AG04449 (cell line): Measurements from ENCODE around the gene SORCS1.

ENCODE experiments used
- CTCF ChIA-PET: fragments of 350-600 bp; formaldehyde crosslinking; extraction: SDS; loops from one replicate; lab custom pipeline; 2021; ENCODE audit warnings: antibody characterized with exemption; lab: Yijun Ruan, JAX
- POLR2A ChIA-PET: fragments of 400-600, 350-600 bp; formaldehyde crosslinking; extraction: SDS; loops from one replicate; lab custom pipeline; 2020; ENCODE audit warnings: antibody characterized with exemption, inconsistent platforms; lab: Yijun Ruan, JAX
- DNase-seq: peaks from one replicate; pipeline ENCODE4 v3.0.0-alpha.2; 2010; ENCODE audit warnings: low read depth, low spot score
- H3K4me3 ChIP-seq: 2 replicates; pipeline ENCODE4 v1.5.1; 2011; ENCODE audit warnings: low read depth, mild to moderate bottlenecking, control low read depth, low read length
- CTCF ChIP-seq: IDR thresholded peaks from one replicate; pipeline ENCODE4 v1.5.1; 2011; ENCODE audit warnings: mild to moderate bottlenecking, moderate library complexity, low read length, control low read depth, inconsistent platforms; ENCODE audit not compliant: insufficient read depth; ENCODE audit errors: missing control alignments

SORCS1 gene

GRCh38 chr10:106567629-106568028 is 596.9 kb downstream of the SORCS1 start:
- ChIA-PET CTCF (no interaction called here), POLR2A (no interaction called here)
- no peak for TF ChIP-seq CTCF
- no peak for DNase-seq
- no peak overlapping the region for H3K4me3 ChIP-seq

GRCh38 chr10:106566873-106567272 is 597.6 kb downstream of the SORCS1 start:
- ChIA-PET POLR2A (no interaction called here), CTCF (no interaction called here)
- DNase-seq, result no peak
- H3K4me3 ChIP-seq, result no peak overlapping the region
- no peak for TF ChIP-seq CTCF

- POLR2A ChIA-PET, result no interaction called here
- no peak for TF ChIP-seq CTCF
- CTCF ChIA-PET, result no interaction called here
- DNase-seq, result no peak
- no peak overlapping the region for H3K4me3 ChIP-seq
These were observed 599.0 kb downstream of the SORCS1 start for GRCh38 chr10:106565546-106565945.

- ChIA-PET POLR2A (no interaction called here), CTCF (no interaction called here)
- no peak for DNase-seq
- no peak overlapping the region for H3K4me3 ChIP-seq
- TF ChIP-seq CTCF, result no peak
These were observed 601.1 kb downstream of the SORCS1 start for GRCh38 chr10:106563384-106563783.

GRCh38 chr10:106560925-106561640 is 603.4 kb downstream of the SORCS1 start:
- POLR2A ChIA-PET, result no interaction called here
- H3K4me3 ChIP-seq, result no peak overlapping the region
- DNase-seq, result peak; percentile 59
- no peak for TF ChIP-seq CTCF
- CTCF ChIA-PET, result interaction anchor here (1.3 kb wide), 1 partner anchor 9 kb away, joined by 3 read pairs; no protein-coding TSS in a partner anchor

GRCh38 chr10:106559442-106559841 is 605.1 kb downstream of the SORCS1 start:
- no peak for DNase-seq
- ChIA-PET POLR2A (no interaction called here), CTCF (interaction anchor here (1.5 kb wide), 1 partner anchor 12 kb away, joined by 8 read pairs; no protein-coding TSS in a partner anchor)
- no peak overlapping the region for H3K4me3 ChIP-seq
- no peak for TF ChIP-seq CTCF
